ENCODE data around the gene FSCN2.

FSCN2 gene

GRCh38 chr17:81498953-81499600, 29.1 kb upstream of the FSCN2 start:
- TF ChIP-seq, protein P1, sequence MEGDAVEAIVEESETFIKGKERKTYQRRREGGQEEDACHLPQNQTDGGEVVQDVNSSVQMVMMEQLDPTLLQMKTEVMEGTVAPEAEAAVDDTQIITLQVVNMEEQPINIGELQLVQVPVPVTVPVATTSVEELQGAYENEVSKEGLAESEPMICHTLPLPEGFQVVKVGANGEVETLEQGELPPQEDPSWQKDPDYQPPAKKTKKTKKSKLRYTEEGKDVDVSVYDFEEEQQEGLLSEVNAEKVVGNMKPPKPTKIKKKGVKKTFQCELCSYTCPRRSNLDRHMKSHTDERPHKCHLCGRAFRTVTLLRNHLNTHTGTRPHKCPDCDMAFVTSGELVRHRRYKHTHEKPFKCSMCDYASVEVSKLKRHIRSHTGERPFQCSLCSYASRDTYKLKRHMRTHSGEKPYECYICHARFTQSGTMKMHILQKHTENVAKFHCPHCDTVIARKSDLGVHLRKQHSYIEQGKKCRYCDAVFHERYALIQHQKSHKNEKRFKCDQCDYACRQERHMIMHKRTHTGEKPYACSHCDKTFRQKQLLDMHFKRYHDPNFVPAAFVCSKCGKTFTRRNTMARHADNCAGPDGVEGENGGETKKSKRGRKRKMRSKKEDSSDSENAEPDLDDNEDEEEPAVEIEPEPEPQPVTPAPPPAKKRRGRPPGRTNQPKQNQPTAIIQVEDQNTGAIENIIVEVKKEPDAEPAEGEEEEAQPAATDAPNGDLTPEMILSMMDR (conservative IDR thresholded peaks at IDR 0.05; ENCODE audit: low read depth) = no peak
- ChIA-PET CTCF (interaction anchor here (0.9 to 1.1 kb wide), 3 partner anchors 14 to 244 kb away, joined by 3 to 4 read pairs (median 3); no protein-coding TSS in a partner anchor), POLR2A (ENCODE audit: low non-redundant PET) (interaction anchor here (0.6 to 0.7 kb wide), 2 partner anchors 11 to 204 kb away, joined by 4 read pairs; partner anchors contain the start of gene SLC38A10)
- no peak for DNase-seq (ENCODE audit: low spot score)
- H3K27ac ChIP-seq = no peak overlapping the region

DNA sequence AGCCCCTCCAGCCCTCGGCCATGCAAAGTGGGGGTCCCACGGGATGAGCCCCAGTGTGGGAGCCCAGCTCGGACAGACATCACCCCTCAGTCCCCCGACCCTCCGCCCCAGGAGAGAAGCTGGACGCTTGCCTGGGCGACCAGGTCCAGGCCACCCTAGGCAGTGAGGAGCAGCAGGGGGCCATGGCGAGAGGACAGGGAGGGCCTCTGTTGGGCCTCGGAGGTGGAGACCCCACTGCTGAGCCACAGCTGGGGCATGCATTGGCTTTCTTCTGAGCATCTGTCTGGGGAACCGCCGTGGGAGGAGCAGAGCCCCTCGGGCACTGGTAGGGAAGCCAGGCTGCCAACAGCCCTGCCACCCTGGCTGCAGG, 28.6 kb upstream of the FSCN2 start:
- H3K27ac ChIP-seq = peak overlapping the region; percentile 9; the same call in 1 of the 2 replicates
- ChIA-PET CTCF (interaction anchor here (1.1 kb wide), 1 partner anchor 20 kb away, joined by 3 read pairs; no protein-coding TSS in a partner anchor), POLR2A (ENCODE audit: low non-redundant PET) (interaction anchor here (0.9 kb wide), 1 partner anchor 15 kb away, joined by 3 read pairs; no protein-coding TSS in a partner anchor)
- no peak for DNase-seq (ENCODE audit: low spot score)
- TF ChIP-seq, protein P1 (conservative IDR thresholded peaks at IDR 0.05; ENCODE audit: low read depth) = no peak

DNA sequence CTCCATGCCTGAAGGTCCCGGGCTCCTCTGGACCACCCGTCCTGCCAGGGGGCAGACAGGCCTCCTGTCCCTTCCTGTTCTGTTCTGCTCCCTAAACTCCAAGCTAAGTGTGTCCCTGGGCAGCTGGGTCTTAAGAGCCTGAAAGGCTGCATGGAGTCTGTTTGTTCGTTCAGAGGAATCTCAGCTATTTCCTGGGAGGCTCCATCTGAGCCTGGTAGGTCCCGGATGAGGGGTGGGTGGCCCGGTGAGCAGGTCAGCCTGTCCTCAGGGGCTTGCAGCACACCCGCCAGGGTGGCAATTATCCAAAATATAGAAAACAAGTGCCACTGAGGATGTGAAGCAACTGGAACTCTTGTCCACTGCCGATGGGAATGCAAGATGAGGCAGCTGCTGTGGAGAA, 28.1 kb upstream of the FSCN2 start:
- ChIA-PET CTCF (no interaction called here), POLR2A (ENCODE audit: low non-redundant PET) (interaction anchor here (0.9 kb wide), 1 partner anchor 16 kb away, joined by 3 read pairs; no protein-coding TSS in a partner anchor)
- H3K27ac ChIP-seq = peak overlapping the region; percentile 9; the same call in 1 of the 2 replicates
- TF ChIP-seq, protein P1 (conservative IDR thresholded peaks at IDR 0.05; ENCODE audit: low read depth) = no peak
- no peak for DNase-seq (ENCODE audit: low spot score)

DNA sequence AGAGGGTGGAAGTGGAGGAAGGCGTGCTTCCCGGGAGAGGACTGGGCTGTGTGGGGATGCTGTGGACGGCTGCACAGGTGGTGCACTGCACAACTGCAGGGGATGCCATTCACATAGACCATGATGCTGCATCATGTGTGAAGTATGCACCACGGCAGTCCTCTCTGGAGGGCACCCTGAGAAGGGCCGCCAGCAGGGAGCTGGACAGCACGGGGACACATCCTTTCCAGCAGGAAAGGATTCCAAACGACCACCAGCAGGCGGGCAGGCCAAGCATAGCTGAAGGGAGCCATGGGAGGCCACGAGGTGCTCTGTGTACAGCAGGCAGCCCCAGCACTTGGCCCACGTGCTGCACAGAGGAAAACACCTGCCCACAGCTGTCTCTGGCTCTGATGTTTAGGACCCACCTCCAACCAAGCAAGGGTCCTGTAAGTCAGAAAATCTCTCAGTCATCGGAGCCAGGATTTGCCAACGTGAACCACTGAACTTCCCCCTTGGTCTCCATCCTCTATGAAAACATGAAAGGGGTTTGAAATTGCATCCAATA, 25.6 kb upstream of the FSCN2 start:
- POLR2A ChIA-PET (ENCODE audit: low non-redundant PET) = interaction anchor here (0.5 kb wide), 1 partner anchor 171 kb away, joined by 3 read pairs; no protein-coding TSS in a partner anchor
- CTCF ChIA-PET = no interaction called here

GRCh38 chr17:81503619-81504018, 24.6 kb upstream of the FSCN2 start:
- H3K27ac ChIP-seq = no peak overlapping the region
- ChIA-PET CTCF (interaction anchor here (1.1 kb wide), 1 partner anchor 249 kb away, joined by 3 read pairs; no protein-coding TSS in a partner anchor), POLR2A (ENCODE audit: low non-redundant PET) (no interaction called here)
- no peak for DNase-seq (ENCODE audit: low spot score)
- TF ChIP-seq, protein P1 (conservative IDR thresholded peaks at IDR 0.05; ENCODE audit: low read depth) = no peak

More for the DNA sequence above, 25.6 kb upstream of the FSCN2 start:
- DNase-seq (ENCODE audit: low spot score) = no peak
- TF ChIP-seq, protein P1 (conservative IDR thresholded peaks at IDR 0.05; ENCODE audit: low read depth) = no peak
- H3K27ac ChIP-seq = no peak overlapping the region

- DNase-seq (ENCODE audit: low spot score) = no peak
- ChIA-PET POLR2A (ENCODE audit: low non-redundant PET) (interaction anchor here (0.7 kb wide), 1 partner anchor 400 kb away, joined by 3 read pairs; no protein-coding TSS in a partner anchor), CTCF (interaction anchor here (0.6 kb wide), 1 partner anchor 104 kb away, joined by 3 read pairs; no protein-coding TSS in a partner anchor)
- H3K27ac ChIP-seq = peak overlapping the region; percentile 99
- TF ChIP-seq, protein P1 (conservative IDR thresholded peaks at IDR 0.05; ENCODE audit: low read depth) = no peak
Measured at GRCh38 chr17:81508639-81509206, 19.5 kb upstream of the FSCN2 start.
